Measurements from ENCODE around the gene RACK1.

RACK1 gene

GRCh38 chr5:181263633-181264032 lies 19.9 kb upstream of the RACK1 start:
- Histone ChIP-seq H2AFZ (ENCODE audit: low read length) (no peak overlapping the region), H3K36me3 (replicated peaks; ENCODE audit: insufficient read depth, low read length) (no peaks in the 10 kb centered on the region), H3F3A (ENCODE audit: insufficient read depth, low read length) (peaks cover 11% of the 10 kb centered on the region), H4K20me1 (ENCODE audit: insufficient read depth, low read length) (no peaks in the 10 kb centered on the region), H3K9me3 (replicated peaks; ENCODE audit: insufficient read depth, low read length) (no peaks in the 10 kb centered on the region), H3K27me3 (replicated peaks; ENCODE audit: insufficient read depth, low read length) (no peaks in the 10 kb centered on the region), H3K4me3 (ENCODE audit: low read length) (no peak overlapping the region), H3K79me2 (ENCODE audit: low read length) (peaks cover 31% of the 10 kb centered on the region), H3K9ac (ENCODE audit: low read length) (no peak overlapping the region), H3K27ac (ENCODE audit: low read length) (no peak overlapping the region), H3K9me2 (replicated peaks; ENCODE audit: insufficient read depth, low read length) (no peaks in the 10 kb centered on the region), H3K4me1 (ENCODE audit: low read length) (no peaks in the 10 kb centered on the region), H3K4me2 (ENCODE audit: low read depth, low read length) (no peak overlapping the region)
- DNase-seq, result no peak
- TF ChIP-seq EZH2 (optimal IDR thresholded peaks at IDR 0.05; ENCODE audit: low read depth, low read length), result no peak
- no peak for TF ChIP-seq CTCF (IDR thresholded peaks at IDR 0.05; ENCODE audit: low read length)
- TF ChIP-seq EZH2phosphoT487 (IDR thresholded peaks at IDR 0.05; ENCODE audit: low read length), result no peak

DNA sequence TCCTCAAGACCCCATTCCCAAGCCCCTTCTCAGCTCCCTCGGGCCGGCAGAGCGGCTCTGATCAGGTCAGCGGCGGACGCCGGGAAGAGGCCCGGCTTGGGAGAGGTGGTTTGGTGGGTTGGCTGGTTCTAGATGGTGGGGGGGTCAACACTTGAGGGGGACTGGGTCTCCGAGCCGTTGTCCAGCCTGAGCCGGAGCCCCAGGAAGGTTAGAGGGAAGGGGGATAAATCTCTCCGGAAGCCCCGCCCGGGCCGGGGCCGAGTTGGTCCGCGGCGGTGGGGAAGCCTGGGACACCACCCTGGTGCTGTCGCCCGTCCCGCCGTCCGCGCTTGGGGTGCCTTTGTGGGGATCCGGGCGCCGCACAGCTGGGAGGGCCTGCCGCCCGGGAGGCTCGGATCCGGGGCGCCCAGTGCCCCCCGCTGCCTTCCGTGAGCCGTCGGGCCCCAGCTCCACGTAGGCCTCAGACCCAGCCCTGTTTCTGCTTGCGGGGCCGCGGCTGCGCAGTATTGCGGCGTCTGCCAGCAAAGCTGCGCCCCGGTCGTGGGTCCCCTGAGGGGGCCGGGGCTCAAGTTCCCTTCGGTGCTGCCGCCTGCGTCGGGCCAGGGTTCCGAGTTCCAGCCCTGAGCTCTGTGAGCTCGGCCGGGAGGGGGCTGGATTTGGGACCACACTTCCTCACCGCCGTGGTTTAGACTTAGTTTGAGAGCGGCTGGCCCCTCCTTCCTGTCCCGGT lies 17.8 kb upstream of the RACK1 start:
- Histone ChIP-seq H3K4me3 (ENCODE audit: low read length) (peak overlapping the region; percentile 88), H3K9me3 (replicated peaks; ENCODE audit: insufficient read depth, low read length) (no peaks in the 10 kb centered on the region), H4K20me1 (ENCODE audit: insufficient read depth, low read length) (no peaks in the 10 kb centered on the region), H3K79me2 (ENCODE audit: low read length) (peaks cover 52% of the 10 kb centered on the region), H3K27ac (ENCODE audit: low read length) (peak overlapping the region; percentile 93), H2AFZ (ENCODE audit: low read length) (peak overlapping the region; percentile 96), H3K4me1 (ENCODE audit: low read length) (peaks cover 12% of the 10 kb centered on the region), H3K9ac (ENCODE audit: low read length) (peak overlapping the region; percentile 100), H3K36me3 (replicated peaks; ENCODE audit: insufficient read depth, low read length) (no peaks in the 10 kb centered on the region), H3K9me2 (replicated peaks; ENCODE audit: insufficient read depth, low read length) (no peaks in the 10 kb centered on the region), H3K27me3 (replicated peaks; ENCODE audit: insufficient read depth, low read length) (no peaks in the 10 kb centered on the region), H3K4me2 (ENCODE audit: low read depth, low read length) (peak overlapping the region; percentile 94), H3F3A (ENCODE audit: insufficient read depth, low read length) (peaks cover 11% of the 10 kb centered on the region)
- TF ChIP-seq CTCF (IDR thresholded peaks at IDR 0.05; ENCODE audit: low read length) (no peak), EZH2phosphoT487 (IDR thresholded peaks at IDR 0.05; ENCODE audit: low read length) (no peak)
- DNase-seq, result peak; percentile 78

DNA sequence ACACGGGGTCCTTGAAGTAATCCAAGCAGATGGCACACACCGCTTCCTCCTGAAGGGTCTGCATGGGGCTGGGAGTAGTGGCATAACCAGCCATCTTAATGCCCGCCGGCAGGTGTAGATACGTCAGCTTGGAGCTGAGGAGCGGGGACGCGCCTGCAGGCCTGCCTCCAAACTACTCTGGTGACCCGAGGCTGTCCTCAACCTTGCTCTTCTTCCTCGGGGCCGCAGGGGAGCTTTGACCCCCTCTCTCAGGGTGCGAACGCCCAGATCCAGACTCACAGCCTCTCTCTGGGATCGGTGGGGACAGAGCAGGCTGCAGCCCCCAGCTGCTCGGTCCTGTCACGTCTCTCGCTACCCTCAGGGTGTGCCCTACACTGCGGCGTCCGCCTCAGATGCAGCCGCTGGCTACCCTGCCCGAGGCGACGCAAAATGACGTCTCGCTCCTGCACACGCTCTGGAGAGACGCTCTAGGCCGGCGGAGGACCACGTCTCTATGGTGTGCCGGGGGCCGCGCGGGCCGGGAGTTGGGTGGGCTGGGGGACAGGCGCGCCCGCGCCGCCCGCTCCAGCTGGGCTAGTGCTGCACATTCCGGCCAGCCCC lies 17.1 kb upstream of the RACK1 start, which contains the start of gene TRIM52:
TRIM52 (minus strand) TSS at position 424 of the 600 bp plus-strand sequence; CDS start at position 94, 330 bp downstream.
- peaks cover 11% of the 10 kb centered on the region for H3F3A ChIP-seq (ENCODE audit: insufficient read depth, low read length)
- TF ChIP-seq EZH2 (optimal IDR thresholded peaks at IDR 0.05; ENCODE audit: low read depth, low read length), result no peak
- no peak for TF ChIP-seq EZH2phosphoT487 (IDR thresholded peaks at IDR 0.05; ENCODE audit: low read length)
- TF ChIP-seq CTCF (IDR thresholded peaks at IDR 0.05; ENCODE audit: low read length), result no peak
- H3K27ac ChIP-seq (ENCODE audit: low read length), result peak within 1 kb of the TSS; percentile 93
- peak within 1 kb of the TSS; percentile 96 for H2AFZ ChIP-seq (ENCODE audit: low read length)
- H3K27me3 ChIP-seq (replicated peaks; ENCODE audit: insufficient read depth, low read length), result no peaks in the 10 kb centered on the region
- no peaks in the 10 kb centered on the region for H3K9me2 ChIP-seq (replicated peaks; ENCODE audit: insufficient read depth, low read length)
- no peaks in the 10 kb centered on the region for H3K36me3 ChIP-seq (replicated peaks; ENCODE audit: insufficient read depth, low read length)
- H3K4me3 ChIP-seq (ENCODE audit: low read length), result peak within 1 kb of the TSS; percentile 88
- H3K9ac ChIP-seq (ENCODE audit: low read length), result peak within 1 kb of the TSS; percentile 100
- DNase-seq, result peak; percentile 96
- H4K20me1 ChIP-seq (ENCODE audit: insufficient read depth, low read length), result no peaks in the 10 kb centered on the region
- H3K4me1 ChIP-seq (ENCODE audit: low read length), result peaks cover 16% of the 10 kb centered on the region
- H3K9me3 ChIP-seq (replicated peaks; ENCODE audit: insufficient read depth, low read length), result no peaks in the 10 kb centered on the region
- peak within 1 kb of the TSS; percentile 94 for H3K4me2 ChIP-seq (ENCODE audit: low read depth, low read length)
- peaks cover 59% of the 10 kb centered on the region for H3K79me2 ChIP-seq (ENCODE audit: low read length)

Measured in MM.1S (cell line).